Kidney capillary endothelial cell (primary cell): ENCODE data around the gene ADARB1.

ENCODE experiments used
- DNase-seq: peaks from one replicate; pipeline ENCODE4 v3.0.0-alpha.2; 2018; ENCODE audit warnings: low spot score

The ADARB1 gene

DNA sequence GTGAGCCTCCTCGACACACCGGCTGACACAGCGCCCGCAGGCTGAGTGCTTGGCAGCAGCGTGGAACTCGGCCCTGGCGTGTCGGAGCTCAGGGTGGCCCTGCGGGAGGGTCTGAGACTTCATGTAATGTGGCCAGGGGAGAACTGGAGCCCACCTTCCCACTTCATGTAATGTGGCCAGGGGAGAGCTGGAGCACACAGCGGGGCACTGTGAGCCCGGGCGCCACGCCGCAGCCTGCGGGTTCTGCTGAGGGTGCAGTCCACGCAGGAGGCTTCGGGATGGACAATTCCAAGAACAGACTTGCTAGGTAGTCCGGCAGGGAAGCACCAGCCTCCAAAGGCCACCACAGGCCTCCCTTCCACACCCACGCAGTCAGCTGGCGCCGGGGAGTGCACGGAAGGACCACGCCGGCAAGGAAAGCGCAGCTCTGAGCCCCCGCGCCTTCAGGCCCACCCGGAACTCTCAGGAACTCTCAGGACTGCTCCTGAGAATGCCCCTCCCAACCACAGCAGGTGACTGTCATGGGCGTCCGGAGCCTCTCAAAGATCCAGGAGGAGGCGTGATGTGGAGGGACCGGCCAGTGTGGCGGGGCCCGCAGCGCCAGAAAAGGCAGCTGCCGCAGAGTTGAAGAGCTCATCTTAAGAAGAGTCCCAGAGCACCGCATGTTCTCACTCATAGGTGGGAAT, 19.3 kb upstream of the ADARB1 start:
- no peak for DNase-seq

DNA sequence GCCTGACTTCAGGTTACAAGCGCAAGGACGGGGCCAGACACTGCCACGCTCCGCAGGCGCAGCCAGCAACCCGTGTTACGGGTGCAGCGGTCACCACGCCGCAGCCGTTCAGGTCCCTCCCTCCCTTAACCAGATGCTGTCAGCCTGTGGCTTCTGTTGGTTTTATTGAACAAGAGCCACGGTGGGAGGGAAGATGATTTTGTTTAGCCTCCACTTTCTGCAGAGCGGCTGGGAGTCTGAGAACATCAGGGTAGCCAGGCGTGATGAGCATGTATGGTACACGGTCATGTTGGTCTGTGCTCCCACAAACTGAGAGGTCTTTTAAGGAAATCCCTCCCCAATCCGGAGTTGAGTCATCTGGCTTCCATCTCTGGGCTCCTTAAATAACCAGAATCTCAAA, 18.5 kb upstream of the ADARB1 start:
- DNase-seq = no peak

DNA sequence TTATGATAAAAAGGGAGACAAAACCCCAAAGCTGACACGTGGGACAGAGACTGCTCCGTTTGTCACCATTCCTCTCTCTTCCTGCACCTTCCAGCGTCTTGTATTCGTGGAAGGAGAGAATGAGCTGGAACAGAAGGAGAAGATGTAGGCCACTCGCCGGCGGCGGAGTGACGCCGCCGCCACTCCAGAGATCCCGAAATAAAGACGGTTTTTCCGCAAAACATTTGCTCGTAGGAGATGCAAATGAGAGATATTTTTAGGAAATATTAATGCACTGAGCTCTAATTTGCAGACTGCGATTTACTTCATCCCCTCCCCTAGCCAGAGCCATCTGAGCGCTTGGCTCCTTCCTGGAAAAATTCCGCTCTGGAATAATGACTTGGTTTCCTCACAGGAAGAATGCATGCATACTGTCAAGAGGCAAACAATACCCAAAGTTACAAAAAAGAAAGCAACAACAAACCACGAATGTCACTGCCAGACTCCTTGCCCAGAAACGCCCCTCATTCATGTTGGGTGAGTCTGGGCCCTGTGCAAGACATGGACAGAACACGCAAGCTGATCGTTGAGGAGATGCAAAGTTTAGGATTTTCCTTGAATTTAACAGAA, 18.0 kb upstream of the ADARB1 start:
- peak; percentile 95 for DNase-seq

DNA sequence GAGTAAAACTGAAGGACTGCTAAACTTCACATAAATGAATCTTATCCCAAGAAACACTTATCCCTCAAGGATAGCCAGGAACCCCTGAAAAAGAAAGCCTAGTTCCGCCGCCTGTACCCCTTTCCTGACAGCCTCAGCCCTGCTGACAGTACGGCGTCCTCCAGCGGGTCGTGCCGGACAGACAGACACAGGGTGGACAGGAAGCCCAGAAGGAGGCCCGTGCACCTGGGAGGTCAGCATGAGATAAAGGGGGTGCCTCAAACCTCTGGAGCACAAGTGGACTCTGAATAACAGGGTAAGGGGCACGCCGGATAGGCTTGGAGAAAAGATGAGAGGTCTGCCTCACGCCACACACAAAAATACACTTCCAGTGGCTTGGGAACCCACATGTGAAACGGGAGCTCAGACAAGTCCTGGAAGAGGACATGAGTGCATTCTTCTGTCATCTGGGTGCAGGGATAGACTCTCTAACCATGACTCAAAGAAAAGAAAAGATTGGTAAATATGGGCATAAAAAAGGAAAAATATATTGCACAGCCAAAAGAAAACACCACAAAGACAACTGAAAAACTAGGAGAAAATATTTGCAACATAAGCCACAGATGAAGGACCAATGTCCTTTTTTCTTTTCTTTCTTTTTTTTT, 17.3 kb upstream of the ADARB1 start:
- no peak for DNase-seq

DNA sequence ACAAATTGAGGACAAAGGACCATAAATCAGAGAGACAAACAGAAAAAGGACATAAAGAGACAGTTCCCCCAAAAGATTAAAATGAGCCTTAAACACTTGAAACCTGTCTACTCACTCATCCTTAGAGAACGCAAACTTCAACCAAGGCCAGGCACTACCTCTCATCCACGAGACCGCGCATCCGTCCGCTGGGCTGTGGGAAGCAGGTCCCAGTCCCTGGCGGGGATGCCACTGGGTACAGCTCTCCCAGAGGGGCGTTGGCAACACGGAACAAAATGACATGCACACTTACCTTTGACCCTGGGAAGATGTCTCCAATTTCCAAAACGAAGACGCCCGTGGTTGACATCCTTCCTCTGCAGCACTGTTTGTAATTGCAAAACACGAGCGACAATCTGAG, 16.5 kb upstream of the ADARB1 start:
- DNase-seq = no peak

DNA sequence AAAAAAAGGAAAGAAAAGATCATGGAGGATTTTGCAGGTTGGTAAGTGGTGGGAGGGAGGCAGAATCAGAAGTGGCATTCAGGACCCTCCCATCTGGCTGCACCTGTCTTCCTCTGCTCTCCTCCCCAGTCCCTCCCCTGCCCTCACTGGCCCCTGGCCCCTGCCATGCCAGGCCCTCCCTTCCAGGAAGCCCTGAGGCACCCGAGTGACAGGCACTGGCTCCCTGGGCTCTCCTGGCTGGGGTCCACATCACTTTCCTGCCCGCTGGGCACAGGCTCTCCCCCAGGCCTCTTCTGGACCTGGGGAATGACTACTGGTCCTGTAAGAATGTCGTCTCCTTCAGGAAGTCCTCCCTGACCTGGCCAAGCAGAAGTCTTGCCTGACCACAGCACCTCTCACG, 15.3 kb upstream of the ADARB1 start:
- DNase-seq = no peak

DNA sequence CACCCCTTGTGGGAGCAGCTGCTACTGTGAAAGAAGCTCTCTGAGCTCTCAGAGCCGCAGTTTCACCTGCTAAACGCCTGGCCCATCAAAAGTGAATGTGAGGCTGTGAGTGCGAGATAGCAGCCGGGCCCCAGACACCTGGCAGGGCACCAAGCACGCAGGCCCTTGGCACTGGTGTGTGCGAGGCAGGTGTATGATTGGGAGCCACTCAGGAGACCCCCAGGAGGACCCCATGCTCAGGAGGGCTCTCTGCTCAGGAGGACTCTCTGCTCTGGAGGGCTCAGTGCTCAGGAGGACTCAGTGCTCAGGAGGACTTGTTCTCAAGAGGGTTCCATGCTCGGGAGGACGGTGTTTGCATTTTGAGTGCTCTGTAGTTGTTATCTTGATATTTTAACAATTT, 14.3 kb upstream of the ADARB1 start:
- no peak for DNase-seq

DNA sequence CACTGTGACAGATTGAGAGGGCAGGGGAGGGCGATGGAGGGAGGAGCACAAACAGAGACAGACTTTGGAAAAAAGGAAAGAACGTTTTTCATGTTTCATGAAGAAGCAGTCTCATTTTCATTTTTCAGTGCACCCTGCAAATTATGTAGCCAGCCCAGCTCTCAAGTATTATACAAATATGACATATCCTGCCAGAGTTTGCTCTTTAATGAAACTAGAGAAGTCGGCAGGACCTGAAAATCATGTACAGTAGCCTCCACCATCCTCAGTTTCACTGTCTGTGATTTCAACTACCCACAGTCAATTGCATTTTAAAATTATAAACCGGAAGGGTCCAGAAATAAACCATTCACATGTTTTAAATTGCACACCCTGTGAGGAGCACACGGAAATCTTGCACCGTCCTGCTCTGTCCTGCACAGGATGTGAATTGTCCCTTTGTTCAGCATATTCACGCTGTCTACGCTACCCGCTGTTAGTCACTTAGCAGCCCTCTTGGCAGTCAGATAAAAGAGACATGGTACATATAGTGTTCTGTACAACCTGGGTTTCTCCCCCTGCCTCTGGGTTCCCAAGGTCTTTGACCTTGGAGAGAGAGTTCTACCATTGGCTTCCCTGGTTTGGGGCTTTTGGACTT, 13.6 kb upstream of the ADARB1 start:
- DNase-seq = no peak

DNA sequence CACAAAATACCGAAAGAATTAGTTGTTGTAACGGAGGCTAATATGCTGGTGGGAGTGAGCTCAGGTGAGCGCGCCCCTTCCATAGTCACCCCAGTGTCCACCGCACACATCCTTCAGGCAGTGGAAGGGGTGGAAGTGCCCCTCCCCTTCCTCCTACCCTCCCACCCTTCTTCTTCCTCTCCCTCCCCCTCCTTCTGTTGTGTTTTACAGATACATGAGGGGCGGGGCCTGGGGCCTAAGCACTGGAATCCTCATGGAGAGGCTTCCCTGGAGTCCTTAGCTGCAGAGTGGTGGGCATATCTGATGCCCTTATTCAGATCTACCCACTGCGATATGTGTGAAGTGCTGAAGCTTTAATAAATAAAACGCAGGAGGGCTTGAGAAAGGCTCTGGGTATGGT, 10.3 kb upstream of the ADARB1 start:
- DNase-seq = no peak

DNA sequence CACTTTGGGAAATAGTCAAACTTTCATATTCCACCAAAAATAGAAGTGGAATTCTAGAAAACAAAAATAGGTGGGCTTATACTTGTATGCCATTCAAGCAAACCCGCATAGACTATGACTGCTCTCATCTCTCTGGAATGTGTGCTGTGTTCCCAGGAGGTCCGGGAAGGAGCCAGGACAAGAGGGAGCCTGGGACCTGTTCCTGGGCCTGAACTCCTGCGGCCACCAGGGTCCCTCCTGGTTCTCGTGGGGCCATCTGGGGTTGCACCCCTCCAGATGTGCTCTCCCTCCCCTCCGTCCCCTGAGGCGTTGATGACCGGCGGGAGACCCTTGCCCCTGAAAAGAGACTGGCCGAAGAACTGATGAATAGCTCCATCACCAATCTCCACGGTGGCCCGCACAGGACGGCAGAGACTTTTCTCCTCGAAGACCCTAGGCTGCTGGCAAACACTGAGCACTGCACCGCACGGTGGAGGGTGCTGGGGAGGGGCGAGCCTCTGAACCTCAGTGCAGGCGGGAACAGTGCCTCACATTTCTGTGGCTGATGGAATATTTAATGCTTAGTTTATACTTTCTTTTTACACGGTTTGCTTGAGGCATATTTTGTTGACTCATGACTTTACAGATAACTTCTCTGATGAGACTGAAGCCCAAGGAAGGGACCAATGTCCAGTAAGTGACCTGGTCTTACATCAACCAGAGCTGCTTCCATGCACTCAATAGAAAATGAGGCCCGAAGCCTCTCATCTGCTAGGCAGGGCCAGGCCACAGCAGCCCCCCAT, 9.6 kb upstream of the ADARB1 start:
- no peak for DNase-seq

DNA sequence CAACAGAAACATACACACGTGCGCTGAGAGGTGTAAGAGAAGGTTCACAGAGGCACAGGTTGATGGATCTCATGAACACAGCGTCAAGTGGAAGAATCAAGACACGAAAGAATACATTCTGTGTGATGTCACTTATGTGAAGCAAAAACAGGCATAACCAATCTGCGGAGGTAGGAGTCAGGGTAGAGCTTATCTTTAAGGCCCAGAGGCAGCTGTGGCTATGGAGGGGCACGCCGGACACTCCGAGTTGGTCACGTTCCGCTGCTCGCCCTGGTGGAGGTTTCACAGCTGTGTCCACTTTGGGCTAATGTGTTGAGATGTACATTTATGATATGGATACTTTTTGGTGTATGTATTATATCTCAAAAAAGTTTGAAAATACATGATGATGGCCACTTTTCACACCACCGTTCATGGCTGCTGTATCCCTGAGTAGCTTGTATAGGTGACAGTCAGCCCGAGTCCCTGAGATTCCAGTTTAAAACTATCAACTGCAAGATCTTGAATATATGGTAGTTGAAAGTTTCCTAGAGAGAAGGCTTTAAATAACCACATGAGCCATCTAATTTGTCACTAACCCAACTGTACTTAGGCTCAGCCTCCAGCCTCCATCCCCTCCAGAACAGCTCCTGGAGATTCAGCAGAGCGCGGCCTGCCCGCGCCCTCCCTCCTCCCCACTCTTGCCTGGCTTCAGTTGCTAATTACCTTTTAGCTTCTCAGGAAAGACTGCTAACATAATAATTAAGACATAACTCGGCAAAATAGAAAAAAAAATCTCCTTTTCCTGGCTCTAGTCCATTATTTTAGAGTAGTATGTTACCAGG, 6.7 kb upstream of the ADARB1 start:
- DNase-seq = no peak

DNA sequence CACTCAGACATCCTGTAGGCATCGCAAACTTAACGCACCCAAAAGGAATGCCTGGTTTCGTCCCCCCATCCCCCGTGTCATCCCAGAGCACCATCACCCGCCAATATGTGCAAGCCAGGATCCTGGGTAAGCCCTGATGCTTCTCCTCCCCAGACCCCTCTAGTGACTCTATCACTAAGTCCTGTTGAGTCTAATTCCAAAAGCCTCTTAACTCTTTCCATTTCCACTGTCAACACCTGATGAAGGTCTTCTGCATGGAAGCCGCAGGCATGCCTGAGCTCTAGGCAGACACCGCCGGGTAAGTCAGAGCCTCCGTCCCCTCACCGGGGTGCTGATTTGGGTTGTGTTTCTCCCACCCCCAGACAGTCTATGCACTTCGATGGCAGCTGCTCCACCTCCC, 5.3 kb upstream of the ADARB1 start:
- no peak for DNase-seq

DNA sequence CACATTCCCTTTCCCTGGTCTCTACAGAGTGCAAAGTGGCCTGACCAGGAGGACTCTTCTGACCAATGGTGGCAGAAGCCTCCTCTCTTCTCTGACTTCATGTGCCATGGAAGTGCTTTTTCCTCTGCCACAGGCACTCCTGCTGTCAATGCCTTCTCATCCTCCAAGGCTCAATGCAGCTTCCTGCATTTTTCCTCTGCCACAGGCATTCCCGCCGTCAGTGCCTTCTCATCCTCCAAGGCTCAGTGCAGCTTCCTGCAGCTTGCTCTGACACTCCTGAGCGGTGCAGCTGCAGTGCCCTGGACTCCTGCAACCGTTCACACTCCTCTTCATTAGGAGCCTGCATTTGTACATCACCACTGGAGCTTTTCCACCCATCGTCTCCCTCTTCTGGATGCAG, 4.7 kb upstream of the ADARB1 start:
- no peak for DNase-seq

DNA sequence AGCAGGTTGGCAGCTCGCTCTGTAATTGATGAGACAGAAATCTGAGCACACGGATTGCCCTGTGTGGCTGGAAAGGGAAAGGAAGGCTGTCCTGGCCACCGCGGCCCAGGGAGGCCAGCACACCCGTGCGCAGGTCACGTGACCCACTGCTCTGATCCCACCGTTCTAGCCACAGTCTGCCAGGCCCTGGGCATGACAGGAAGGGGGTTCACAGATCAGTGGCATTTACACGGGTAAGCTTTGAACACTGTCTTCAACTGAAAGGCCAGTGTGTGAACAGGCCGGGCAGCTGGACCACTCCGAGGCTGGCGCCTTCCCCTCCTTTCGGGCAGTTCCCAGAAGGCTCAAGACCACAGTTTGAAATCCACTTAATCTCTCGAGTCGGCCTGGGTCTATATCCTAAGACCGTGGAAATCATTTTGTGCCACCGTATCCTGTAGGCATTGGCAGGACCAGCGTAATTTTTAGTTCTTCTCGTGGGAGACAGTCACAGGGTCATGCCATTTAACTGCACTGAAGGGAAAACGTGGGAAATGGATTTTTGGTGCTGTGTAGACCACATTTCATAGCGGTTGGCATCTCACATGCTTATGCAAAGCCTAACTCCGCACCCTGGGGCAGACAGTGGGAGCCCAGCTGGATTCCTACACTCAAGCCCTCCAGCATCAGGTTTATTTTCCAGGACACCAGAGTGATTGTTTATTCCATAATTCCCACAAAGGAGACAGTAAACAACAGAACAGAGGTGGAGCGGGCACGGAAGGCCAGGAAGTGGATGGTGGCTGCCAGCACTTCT, 3.1 kb upstream of the ADARB1 start:
- no peak for DNase-seq

DNA sequence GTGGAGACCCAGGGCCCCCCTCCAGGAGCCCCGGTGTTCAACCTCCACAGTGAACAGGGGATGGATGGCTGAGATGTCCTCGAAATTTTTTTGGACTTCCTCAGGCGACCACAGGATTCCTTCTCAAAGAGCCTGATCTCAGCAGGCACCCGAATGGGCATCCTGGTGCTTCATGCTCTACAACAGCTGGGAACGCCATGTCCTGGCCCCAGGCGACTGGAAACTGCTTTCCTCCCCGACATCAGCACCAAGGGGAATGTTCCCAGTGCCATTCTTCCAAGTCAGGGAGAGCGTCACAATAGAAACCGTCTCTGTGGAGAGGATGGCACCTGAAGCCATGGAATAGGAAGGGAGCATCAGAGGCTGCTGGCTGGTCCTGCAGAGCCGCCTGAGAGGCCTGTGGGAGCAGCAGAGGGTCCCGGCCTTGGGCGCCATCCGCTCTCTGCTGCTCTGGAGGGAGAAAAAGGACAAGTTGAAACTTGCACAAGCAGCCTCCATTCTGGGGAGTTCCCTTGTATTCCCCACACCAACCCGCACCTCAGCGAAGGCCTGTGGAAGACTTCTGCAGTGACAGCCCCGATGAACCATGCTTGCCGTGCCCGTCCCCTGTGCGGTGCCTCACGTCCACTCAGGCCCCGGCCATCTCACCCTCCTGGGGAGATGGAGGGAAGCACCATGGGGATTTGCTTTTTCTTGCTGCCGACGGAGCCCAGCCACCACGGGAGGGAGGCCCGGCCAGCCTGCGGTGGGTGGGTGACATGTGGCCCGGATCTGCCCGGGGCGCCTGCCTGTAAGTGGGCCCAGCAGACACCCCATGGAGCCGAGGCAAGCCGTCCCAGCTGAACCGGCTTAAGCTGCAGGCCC, 2.3 kb upstream of the ADARB1 start:
- no peak for DNase-seq

DNA sequence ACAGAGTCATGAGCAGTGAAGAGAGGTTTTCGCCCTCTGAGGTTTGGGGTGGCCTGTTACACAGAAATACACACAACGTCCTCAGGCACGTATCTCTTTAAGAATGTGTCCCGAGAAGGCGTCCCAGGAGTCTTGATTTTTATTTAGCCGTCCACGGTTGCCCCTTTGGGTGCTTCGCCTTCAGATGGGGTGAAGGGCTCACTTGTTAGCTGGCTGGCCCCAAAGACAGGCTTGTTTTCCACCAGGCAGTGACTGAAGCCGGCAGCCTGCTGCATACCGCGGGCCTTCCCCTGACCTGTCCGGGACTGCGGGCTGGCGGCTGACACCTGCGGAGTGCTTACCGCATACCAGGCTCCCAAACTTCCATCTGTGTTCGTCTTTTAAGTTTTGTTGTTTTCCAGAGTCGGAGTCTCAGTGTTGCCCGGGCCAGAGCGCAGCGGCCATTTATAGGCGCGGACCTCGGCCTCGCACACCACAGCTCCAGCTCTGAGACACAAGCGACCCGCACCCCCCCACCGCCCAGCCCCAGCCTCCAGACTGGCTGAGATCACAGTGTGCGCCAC, 1.6 kb upstream of the ADARB1 start:
- DNase-seq = no peak

DNA sequence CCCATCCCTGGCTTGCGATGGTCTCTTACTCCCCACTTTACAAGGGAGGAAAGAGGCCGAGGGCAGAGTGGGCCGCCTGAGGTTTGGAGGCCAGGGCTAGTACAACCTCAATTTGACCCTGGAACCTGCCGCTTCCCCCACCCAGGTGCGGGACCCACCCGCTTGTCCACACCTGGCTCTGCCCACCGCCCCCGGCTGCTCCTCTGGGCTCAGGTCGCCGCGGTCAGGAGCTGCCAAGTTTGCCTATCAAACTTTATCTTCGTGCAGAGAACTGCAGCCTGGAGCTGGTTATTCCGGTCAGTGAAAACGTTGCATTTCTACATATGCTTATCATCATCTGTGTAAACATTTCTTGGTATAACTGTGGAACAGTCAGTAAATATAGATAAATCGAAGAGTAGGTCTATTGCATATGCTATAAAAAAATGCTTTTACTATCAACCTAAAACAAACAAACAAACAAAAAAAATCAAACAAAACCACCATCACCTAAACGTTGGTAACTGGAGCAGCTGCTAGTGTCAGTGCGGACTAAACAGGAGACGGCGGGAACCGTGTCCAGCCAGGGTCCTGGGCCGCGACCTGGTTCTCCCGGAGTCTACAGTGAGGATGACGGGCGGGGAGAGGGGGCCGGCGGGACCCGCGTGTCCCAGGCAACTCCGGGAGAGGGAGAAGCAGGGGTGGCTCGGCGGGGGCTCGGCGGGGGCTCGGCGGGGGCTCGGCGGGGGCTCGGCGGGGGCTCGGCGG, 906 bp upstream of the ADARB1 start:
- no peak for DNase-seq

DNA sequence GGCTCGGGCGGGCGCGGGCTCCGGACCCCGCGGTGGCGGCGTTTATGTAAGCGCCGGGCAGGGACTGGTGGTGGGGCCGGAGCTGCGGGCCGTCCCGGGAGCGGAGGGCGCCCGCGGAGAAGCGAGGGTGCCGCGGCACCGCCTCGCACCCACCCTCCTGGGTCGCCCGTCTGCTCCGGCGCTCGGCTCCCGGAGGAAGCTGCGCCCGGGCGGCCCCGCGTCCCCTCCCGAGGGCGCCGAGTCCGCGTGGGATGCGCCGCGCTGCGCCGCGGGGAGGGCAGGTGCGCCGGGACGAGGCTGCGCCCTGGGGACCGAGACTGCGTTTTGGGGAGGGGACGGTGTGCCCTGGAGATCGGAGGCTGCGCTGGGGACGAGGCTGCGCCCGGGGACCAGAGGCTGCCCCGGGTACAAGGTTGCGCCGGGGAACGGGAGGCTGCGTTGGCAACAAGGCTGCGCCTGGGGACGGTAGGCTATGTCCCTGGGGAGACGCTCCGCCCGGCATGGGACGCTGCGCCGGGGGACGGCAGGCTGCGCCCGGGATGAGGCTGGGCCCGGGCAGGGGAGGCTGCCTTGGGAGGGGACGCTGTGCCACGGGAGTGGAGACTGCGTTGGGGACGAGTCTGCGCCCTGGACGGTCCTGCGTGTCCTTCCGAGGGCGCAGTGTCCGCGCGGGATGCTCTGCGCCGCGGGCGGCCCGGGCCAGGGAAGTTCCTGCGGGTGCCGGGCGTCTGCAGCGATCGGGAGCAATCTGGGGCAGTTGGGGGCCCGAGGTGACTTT, 627 bp downstream of the ADARB1 start:
- DNase-seq = no peak
